ENCODE results near the gene GALNT6.

The GALNT6 gene

GRCh38 chr12:51390891-51391282 is 319 bp downstream of the GALNT6 start:
- no peak for DNase-seq (ENCODE audit: low spot score)
- TF ChIP-seq, protein P1, sequence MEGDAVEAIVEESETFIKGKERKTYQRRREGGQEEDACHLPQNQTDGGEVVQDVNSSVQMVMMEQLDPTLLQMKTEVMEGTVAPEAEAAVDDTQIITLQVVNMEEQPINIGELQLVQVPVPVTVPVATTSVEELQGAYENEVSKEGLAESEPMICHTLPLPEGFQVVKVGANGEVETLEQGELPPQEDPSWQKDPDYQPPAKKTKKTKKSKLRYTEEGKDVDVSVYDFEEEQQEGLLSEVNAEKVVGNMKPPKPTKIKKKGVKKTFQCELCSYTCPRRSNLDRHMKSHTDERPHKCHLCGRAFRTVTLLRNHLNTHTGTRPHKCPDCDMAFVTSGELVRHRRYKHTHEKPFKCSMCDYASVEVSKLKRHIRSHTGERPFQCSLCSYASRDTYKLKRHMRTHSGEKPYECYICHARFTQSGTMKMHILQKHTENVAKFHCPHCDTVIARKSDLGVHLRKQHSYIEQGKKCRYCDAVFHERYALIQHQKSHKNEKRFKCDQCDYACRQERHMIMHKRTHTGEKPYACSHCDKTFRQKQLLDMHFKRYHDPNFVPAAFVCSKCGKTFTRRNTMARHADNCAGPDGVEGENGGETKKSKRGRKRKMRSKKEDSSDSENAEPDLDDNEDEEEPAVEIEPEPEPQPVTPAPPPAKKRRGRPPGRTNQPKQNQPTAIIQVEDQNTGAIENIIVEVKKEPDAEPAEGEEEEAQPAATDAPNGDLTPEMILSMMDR (IDR thresholded peaks at IDR 0.05; ENCODE audit: extremely low read depth, missing control alignments), result no peak

DNA sequence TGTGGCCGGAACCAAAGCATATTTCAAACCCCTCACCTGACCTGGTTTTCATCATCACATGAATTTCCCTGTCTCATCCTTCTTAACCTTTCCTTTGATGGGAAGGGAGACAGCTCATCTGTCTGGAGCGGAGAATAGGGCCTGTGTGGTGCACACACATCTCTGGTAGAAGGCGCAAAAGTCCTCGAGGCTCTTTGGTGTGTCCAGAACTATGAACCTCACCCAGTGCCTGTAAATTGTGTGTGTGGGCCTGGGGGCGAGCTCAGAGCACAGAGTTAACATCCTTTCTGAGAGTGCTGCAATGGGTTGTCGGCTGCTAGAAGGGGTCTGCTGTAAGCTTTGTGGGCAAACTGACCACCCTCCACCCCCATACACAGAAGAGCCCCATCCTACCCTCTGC is 749 bp downstream of the GALNT6 start:
- TF ChIP-seq, protein P1 (IDR thresholded peaks at IDR 0.05; ENCODE audit: extremely low read depth, missing control alignments), result no peak
- DNase-seq (ENCODE audit: low spot score), result no peak

- peak; percentile 47 for DNase-seq (ENCODE audit: low spot score)
- TF ChIP-seq, protein P1 (IDR thresholded peaks at IDR 0.05; ENCODE audit: extremely low read depth, missing control alignments), result no peak
Observed at GRCh38 chr12:51389302-51389999, 1.8 kb downstream of the GALNT6 start.

GRCh38 chr12:51388846-51389245 is 2.4 kb downstream of the GALNT6 start:
- TF ChIP-seq, protein P1 (IDR thresholded peaks at IDR 0.05; ENCODE audit: extremely low read depth, missing control alignments), result no peak
- no peak for DNase-seq (ENCODE audit: low spot score)

- TF ChIP-seq, protein P1 (IDR thresholded peaks at IDR 0.05; ENCODE audit: extremely low read depth, missing control alignments), result no peak
- no peak for DNase-seq (ENCODE audit: low spot score)
Observed at GRCh38 chr12:51388069-51388799, 3.0 kb downstream of the GALNT6 start.

DNA sequence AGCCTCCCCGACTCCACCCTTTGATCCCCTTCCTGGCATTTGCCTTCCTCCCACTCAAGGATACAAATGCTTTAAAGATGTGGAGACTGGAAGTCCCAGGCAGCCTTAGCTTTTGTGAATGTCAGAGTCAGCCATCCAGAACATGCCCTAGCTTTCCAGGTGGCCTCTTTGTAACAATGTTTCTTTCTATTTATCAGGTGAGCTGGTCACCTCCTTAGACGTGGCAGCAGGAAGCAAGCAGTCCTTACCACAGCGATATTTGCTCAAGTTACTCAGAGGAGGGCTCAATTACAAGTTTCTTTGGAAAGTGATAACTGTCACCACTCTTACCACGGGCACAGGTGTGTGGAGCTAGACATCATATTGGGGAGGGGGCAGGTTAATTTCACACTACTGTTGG is 4.9 kb downstream of the GALNT6 start:
- DNase-seq (ENCODE audit: low spot score), result no peak
- TF ChIP-seq, protein P1 (IDR thresholded peaks at IDR 0.05; ENCODE audit: extremely low read depth, missing control alignments), result no peak

GRCh38 chr12:51383269-51383905 is 7.8 kb downstream of the GALNT6 start:
- TF ChIP-seq, protein P1 (IDR thresholded peaks at IDR 0.05; ENCODE audit: extremely low read depth, missing control alignments), result no peak
- DNase-seq (ENCODE audit: low spot score), result no peak
